KBM-7 (cell line): ENCODE measurements around the gene CHGA.

Source experiments
- DNase-seq: peaks from one replicate; pipeline ENCODE4 v3.0.0-alpha.2; 2015
- in situ Hi-C: fragments of 300-500 bp; cut with MboI; formaldehyde crosslinking; loops from 2 replicates; pipeline ENCODE4 v1.14.3; 2020; ENCODE audit warnings: low sequenced_read_pairs, low pct_unique_long_range_greater_than_20kb, mixed read lengths

CHGA gene

GRCh38 chr14:92953526-92953925, 30.6 kb downstream of the CHGA start:
- in situ Hi-C loops: no loop called here

GRCh38 chr14:92954933-92955332, 32.0 kb downstream of the CHGA start:
- DNase-seq: no peak
- in situ Hi-C loops: no loop called here

More at GRCh38 chr14:92953526-92953925, 30.6 kb downstream of the CHGA start:
- no peak for DNase-seq

GRCh38 chr14:92955381-92955780, 32.4 kb downstream of the CHGA start:
- in situ Hi-C loops: no loop called here
- DNase-seq: no peak

- in situ Hi-C loops: no loop called here
- DNase-seq: no peak
Measured at GRCh38 chr14:92956961-92957360, 34.0 kb downstream of the CHGA start.

- in situ Hi-C loops: no loop called here
- DNase-seq: no peak
Measured at GRCh38 chr14:92958373-92959188, 35.6 kb downstream of the CHGA start.

DNA sequence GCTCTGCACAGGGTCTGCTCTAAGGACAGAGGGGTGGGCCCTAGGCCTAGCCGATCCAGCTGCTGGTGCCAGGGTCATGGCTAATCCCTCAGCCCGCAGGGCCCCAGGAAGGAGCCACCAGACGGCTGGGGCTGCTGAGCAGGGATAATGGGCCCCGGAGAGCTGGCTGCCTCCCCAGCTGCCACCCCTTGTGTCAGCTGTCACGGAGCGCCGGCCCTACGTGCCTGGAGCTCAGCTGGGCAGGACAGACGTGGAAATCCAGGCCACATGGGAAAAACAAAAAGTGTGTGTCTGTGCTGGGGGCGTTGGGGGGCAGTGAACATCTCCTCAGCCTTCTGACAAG, 36.2 kb downstream of the CHGA start:
- DNase-seq: no peak
- in situ Hi-C loops: no loop called here

- no peak for DNase-seq
- in situ Hi-C loops: no loop called here
Measured at GRCh38 chr14:92959761-92960680, 37.1 kb downstream of the CHGA start.

- in situ Hi-C loops: no loop called here
- DNase-seq: no peak
Measured at GRCh38 chr14:92960706-92961566, 38.0 kb downstream of the CHGA start.

GRCh38 chr14:92961567-92961855, 38.6 kb downstream of the CHGA start:
- in situ Hi-C loops: no loop called here
- DNase-seq: no peak

DNA sequence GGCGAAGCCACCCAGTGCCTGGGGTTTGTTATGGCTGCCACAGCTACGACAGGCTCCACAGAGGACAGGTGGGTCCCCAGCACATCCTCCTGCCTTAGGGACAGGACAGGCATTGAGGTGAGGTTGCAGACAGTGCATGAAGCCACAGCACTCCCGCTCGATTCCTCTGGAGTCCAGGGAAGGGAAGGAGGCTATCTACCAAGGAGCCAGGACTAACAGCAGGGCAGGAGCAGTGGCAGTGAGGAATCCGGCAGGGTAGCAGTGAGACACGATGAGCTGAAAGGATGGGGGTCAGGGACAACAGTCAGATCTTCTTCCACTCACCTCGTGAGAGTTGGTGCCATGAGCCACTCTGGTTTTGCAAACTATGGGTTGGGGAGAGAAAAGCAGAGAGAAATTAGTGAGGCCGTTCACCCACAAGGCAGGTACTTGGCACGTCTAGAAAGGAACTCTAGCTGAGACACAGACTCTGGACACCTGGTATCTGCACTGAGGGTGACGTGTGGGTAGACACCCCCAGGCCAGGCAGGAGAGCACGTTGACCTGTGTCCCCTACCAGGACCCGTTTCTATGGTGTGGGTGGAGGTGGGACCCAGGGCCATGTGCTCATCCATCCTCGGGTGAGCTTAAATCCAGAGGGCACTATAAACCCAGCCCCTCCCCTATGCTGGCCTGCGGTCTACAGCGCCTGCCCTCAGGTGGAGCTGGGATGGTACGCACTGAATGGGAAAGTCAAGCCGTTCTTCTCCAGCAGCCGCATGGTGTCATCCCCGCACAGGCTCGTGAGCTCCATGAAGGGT, 39.3 kb downstream of the CHGA start:
- in situ Hi-C loops: no loop called here
- no peak for DNase-seq

- no peak for DNase-seq
- in situ Hi-C loops: no loop called here
Measured at GRCh38 chr14:92962831-92963095, 39.8 kb downstream of the CHGA start.

DNA sequence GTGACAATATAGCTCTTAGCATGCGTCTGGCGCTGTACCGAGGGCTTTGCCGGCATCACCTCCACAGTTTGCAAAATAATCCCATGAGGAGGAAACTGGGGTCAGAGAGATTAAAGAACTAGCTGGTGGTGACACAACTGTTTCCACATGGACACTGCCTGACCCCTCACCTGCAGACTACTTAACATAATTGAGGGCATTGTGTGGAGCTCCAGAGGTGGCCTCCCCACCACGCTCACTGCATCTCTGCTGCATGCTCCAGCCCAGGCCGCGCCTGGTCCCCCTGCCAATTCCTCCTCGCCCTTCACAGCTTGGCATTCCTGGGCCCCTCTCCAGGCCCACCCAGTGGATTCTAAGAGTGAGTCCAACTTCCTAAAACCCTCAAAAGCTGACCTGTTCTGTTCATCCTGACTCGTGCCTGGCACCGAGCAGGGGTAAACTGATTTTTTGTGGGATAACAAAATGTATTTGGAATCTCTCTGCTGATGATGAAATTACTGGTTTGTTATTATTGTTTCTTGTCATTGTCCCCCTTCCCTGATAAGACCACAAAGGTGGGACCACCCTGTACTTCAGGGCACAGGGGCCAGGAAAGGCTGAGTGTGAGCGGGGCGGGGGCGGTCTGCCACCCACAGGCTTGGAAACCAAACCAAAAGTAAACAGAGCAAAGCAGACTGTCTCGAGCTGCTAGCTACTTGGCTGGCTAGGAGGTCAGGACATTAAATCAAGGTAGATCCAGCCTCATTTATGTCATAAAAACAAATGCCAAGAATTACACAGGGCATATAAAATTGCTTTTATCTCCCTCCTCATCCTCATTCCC, 40.6 kb downstream of the CHGA start:
- in situ Hi-C loops: no loop called here
- no peak for DNase-seq

- in situ Hi-C loops: no loop called here
- no peak for DNase-seq
Measured at GRCh38 chr14:92964124-92965109, 41.5 kb downstream of the CHGA start.

GRCh38 chr14:92965281-92965680, 42.3 kb downstream of the CHGA start:
- in situ Hi-C loops: no loop called here
- DNase-seq: no peak

DNA sequence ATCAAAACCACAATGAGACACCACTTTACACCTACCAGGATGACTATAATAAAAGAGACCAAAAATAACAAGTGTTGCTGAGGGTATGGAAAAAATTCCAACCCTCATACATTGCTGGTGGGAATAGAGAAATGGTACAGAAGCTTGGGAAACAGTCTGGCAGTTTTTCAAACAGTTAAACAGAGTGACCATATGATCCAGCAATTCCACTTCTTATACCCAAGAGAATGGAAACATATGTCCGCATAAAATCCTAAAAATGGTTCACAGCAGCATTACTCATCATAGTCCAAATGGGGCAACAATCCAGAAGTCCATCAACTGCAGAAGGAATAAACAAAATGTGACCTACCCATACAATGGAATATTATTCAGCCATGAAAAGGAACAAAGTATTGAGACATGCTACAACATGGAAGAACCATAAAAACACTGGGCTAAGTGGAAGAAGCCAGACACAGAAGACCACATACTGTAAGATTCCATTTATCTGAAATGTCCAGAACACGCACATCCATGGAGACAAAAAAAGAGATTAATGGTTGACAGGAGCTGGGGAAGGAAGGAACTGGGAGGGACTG, 44.5 kb downstream of the CHGA start:
- in situ Hi-C loops: no loop called here
- DNase-seq: no peak

GRCh38 chr14:92968291-92969020, 45.5 kb downstream of the CHGA start:
- in situ Hi-C loops: no loop called here
- DNase-seq: no peak
